ENCODE results near the gene TMEM131. TPM values are rescaled to one million over a fixed set of nuclear protein-coding genes. Genes with fewer than 3 reads are reported as not detected.

TMEM131 gene
- total and polyA plus RNA-seq, 11 donors = 9.3 to 38.3 (median 31.2) TPM

GRCh38 chr2:97736608-97737330 is 259.0 kb downstream of the TMEM131 start:
- 91 to 92% (median 92%) methylated on average over 20 of the region's 20 CpGs for WGBS, 4 donors
- peak in 2 of 5 donors; percentile 10 to 20 for DNase-seq
- TF ChIP-seq CTCF (IDR thresholded peaks at IDR 0.05) (no peak), POLR2A (IDR thresholded peaks at IDR 0.05) (no peak)
- peaks cover 0 to 15% (median under 1%) of the 10 kb centered on the region in 12 donors for H3K4me1 ChIP-seq
- H3K4me3 ChIP-seq = no peak overlapping the region
- H3K27me3 ChIP-seq = no peaks in the 10 kb centered on the region
- intact Hi-C loops (cut with DNase I) = no loop called here
- no peaks in the 10 kb centered on the region for H3K36me3 ChIP-seq
- no peak for ATAC-seq
- no peaks in the 10 kb centered on the region for H3K9me3 ChIP-seq
- no peak overlapping the region for H3K27ac ChIP-seq

- TF ChIP-seq CTCF (IDR thresholded peaks at IDR 0.05) (no peak), POLR2A (IDR thresholded peaks at IDR 0.05) (no peak)
Observed at GRCh38 chr2:97736185-97736584, 259.6 kb downstream of the TMEM131 start.

GRCh38 chr2:97735161-97735561 is 260.6 kb downstream of the TMEM131 start:
- WGBS, 4 donors = 94 to 98% (median 97%) methylated on average over 21 to 29 of the region's 29 CpGs
- no peak overlapping the region for H3K4me3 ChIP-seq
- peaks cover 0 to 8% (median 5%) of the 10 kb centered on the region in 12 donors for H3K9me3 ChIP-seq
- ATAC-seq (no peak), DNase-seq (peak in 1 of 5 donors; percentile 25)
- H3K36me3 ChIP-seq = no peaks in the 10 kb centered on the region
- H3K27me3 ChIP-seq = no peaks in the 10 kb centered on the region
- no peaks in the 10 kb centered on the region for H3K4me1 ChIP-seq
- TF ChIP-seq POLR2A (IDR thresholded peaks at IDR 0.05) (no peak), CTCF (IDR thresholded peaks at IDR 0.05) (no peak)
- intact Hi-C loops (cut with DNase I) = no loop called here
- no peak overlapping the region for H3K27ac ChIP-seq

More at GRCh38 chr2:97736185-97736584, 259.6 kb downstream of the TMEM131 start:
- H3K36me3 ChIP-seq = no peaks in the 10 kb centered on the region
- intact Hi-C loops (cut with DNase I) = no loop called here
- no peak overlapping the region for H3K4me3 ChIP-seq
- H3K4me1 ChIP-seq = peaks cover 0 to 9% (median 0%) of the 10 kb centered on the region in 12 donors
- no peaks in the 10 kb centered on the region for H3K9me3 ChIP-seq
- no peaks in the 10 kb centered on the region for H3K27me3 ChIP-seq
- 71 to 80% (median 75%) methylated on average over 4 of the region's 4 CpGs for WGBS, 4 donors
- H3K27ac ChIP-seq = no peak overlapping the region
- DNase-seq (peak in 1 of 5 donors; percentile 5), ATAC-seq (no peak)

- no peaks in the 10 kb centered on the region for H3K36me3 ChIP-seq
- no peak overlapping the region for H3K4me3 ChIP-seq
- H3K4me1 ChIP-seq = no peaks in the 10 kb centered on the region
- peak in 1 of 5 donors; percentile 27 for DNase-seq
- intact Hi-C loops (cut with DNase I) = no loop called here
- no peaks in the 10 kb centered on the region for H3K27me3 ChIP-seq
- H3K27ac ChIP-seq = no peak overlapping the region
- peak in 1 of 4 donors; percentile 6 for ATAC-seq
- no peak for TF ChIP-seq CTCF (IDR thresholded peaks at IDR 0.05)
- no peak for TF ChIP-seq POLR2A (IDR thresholded peaks at IDR 0.05)
- peaks cover 0 to 14% (median 8%) of the 10 kb centered on the region in 12 donors for H3K9me3 ChIP-seq
- 94 to 95% (median 94%) methylated on average over 21 to 44 of the region's 44 CpGs for WGBS, 4 donors
Observed at GRCh38 chr2:97734061-97735051, 261.4 kb downstream of the TMEM131 start.

Data from heart left ventricle (tissue), 16 donors.